ENCODE results near the gene DLGAP1.
A peak's percentile ranks its signal among the peaks of the same experiment; 100 is the strongest.
"Not testable (repeated sequence)": the region's sequence is repeated elsewhere in the genome, so short reads cannot be mapped to it uniquely, and the experiment has no call there.

Gene DLGAP1

GRCh38 chr18:3667255-3668137, 787.6 kb downstream of the DLGAP1 start:
- no peak for DNase-seq

- no peak for DNase-seq
Measured at GRCh38 chr18:3666526-3667254, 788.4 kb downstream of the DLGAP1 start.

- peak; percentile 68 for DNase-seq
Measured at GRCh38 chr18:3665780-3666525, 789.2 kb downstream of the DLGAP1 start.

- DNase-seq, result no peak
Measured at GRCh38 chr18:3665204-3665603, 789.9 kb downstream of the DLGAP1 start.

- no peak for DNase-seq
Measured at GRCh38 chr18:3664563-3665178, 790.4 kb downstream of the DLGAP1 start.

GRCh38 chr18:3663870-3664512, 791.1 kb downstream of the DLGAP1 start:
- DNase-seq, result no peak

- no peak for DNase-seq
Measured at GRCh38 chr18:3661989-3662388, 793.1 kb downstream of the DLGAP1 start.

- DNase-seq, result no peak
Measured at GRCh38 chr18:3660739-3661515, 794.2 kb downstream of the DLGAP1 start.

- DNase-seq, result no peak
Measured at GRCh38 chr18:3658529-3658928, 796.6 kb downstream of the DLGAP1 start.

- no peak for DNase-seq
Measured at GRCh38 chr18:3655254-3656050, 799.7 kb downstream of the DLGAP1 start.

GRCh38 chr18:3654442-3655253, 800.5 kb downstream of the DLGAP1 start:
- DNase-seq, result no peak

GRCh38 chr18:3653851-3654441, 801.2 kb downstream of the DLGAP1 start:
- DNase-seq, result no peak

- DNase-seq, result no peak
Measured at GRCh38 chr18:3653263-3653850, 801.8 kb downstream of the DLGAP1 start.

- peak; percentile 32 for DNase-seq
Measured at GRCh38 chr18:3652380-3653262, 802.5 kb downstream of the DLGAP1 start.

- no peak for DNase-seq
Measured at GRCh38 chr18:3651266-3651665, 803.8 kb downstream of the DLGAP1 start.

- DNase-seq, result not testable (repeated sequence)
Measured at GRCh38 chr18:3650521-3651042, 804.5 kb downstream of the DLGAP1 start.

GRCh38 chr18:3649633-3650426, 805.3 kb downstream of the DLGAP1 start:
- no peak for DNase-seq

Data from stimulated activated CD4-positive, alpha-beta T cell treated with anti-CD3 and anti-CD28 coated beads, Interleukin-12 subunit alpha, Interleukin-12 subunit beta, amount 100 ng/mL, for 4 hours (primary cell).